BE2C (cell line): ENCODE results near the gene ANAPC5.

Experiments
- DNase-seq: peaks from one replicate; pipeline ENCODE4 v3.0.0-alpha.2; 2020
- H3K27me3 ChIP-seq: fragments of 250-450 bp; sonication (Bioruptor Pico); 2 replicates; pipeline ENCODE4 v1.5.1; 2020; ENCODE audit warnings: mild to moderate bottlenecking
- H3K36me3 ChIP-seq: fragments of 250-450 bp; sonication (Bioruptor Pico); 2 replicates; pipeline ENCODE4 v1.5.1; 2020; ENCODE audit warnings: mild to moderate bottlenecking
- H3K4me1 ChIP-seq: fragments of 250-450 bp; sonication (Bioruptor Pico); 2 replicates; pipeline ENCODE4 v1.5.1; 2020
- H3K4me3 ChIP-seq: 2 replicates; pipeline ENCODE4 v1.5.1; 2011; ENCODE audit warnings: low read depth, low read length
- H3K9me3 ChIP-seq: fragments of 250-450 bp; sonication (Bioruptor Pico); 2 replicates; pipeline ENCODE4 v1.5.1; 2020
- TF ChIP-seq, protein P1 (sequence below): IDR thresholded peaks from 2 replicates; pipeline ENCODE4 v1.5.1; 2012; ENCODE audit warnings: mild to moderate bottlenecking, low read depth, low read length

Gene ANAPC5

DNA sequence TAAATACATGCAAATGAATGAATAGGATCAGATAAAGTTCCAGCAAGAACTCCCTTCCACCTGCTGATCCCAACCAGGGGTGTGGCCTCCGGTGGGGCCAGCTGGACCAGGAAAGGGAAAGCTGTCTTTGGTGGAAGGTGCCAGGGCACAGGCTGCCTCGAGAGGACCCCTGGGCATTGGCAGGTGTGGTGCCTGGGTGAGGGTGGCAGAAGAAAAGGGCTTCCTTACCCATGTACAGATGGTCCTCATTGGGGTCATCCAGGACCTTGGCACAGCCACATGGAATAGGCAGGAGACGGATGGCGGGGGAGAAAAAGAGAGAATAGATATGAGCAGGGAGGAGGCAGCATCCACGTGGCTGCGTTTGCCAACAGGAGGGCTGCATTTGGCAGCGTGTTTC, 92.1 kb downstream of the ANAPC5 start:
- DNase-seq: no peak
- Histone ChIP-seq H3K4me1 (no peaks in the 10 kb centered on the region), H3K36me3 (peaks cover 29% of the 10 kb centered on the region), H3K9me3 (no peaks in the 10 kb centered on the region), H3K4me3 (no peak overlapping the region), H3K27me3 (no peaks in the 10 kb centered on the region)
- TF ChIP-seq, protein P1, sequence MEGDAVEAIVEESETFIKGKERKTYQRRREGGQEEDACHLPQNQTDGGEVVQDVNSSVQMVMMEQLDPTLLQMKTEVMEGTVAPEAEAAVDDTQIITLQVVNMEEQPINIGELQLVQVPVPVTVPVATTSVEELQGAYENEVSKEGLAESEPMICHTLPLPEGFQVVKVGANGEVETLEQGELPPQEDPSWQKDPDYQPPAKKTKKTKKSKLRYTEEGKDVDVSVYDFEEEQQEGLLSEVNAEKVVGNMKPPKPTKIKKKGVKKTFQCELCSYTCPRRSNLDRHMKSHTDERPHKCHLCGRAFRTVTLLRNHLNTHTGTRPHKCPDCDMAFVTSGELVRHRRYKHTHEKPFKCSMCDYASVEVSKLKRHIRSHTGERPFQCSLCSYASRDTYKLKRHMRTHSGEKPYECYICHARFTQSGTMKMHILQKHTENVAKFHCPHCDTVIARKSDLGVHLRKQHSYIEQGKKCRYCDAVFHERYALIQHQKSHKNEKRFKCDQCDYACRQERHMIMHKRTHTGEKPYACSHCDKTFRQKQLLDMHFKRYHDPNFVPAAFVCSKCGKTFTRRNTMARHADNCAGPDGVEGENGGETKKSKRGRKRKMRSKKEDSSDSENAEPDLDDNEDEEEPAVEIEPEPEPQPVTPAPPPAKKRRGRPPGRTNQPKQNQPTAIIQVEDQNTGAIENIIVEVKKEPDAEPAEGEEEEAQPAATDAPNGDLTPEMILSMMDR: no peak

DNA sequence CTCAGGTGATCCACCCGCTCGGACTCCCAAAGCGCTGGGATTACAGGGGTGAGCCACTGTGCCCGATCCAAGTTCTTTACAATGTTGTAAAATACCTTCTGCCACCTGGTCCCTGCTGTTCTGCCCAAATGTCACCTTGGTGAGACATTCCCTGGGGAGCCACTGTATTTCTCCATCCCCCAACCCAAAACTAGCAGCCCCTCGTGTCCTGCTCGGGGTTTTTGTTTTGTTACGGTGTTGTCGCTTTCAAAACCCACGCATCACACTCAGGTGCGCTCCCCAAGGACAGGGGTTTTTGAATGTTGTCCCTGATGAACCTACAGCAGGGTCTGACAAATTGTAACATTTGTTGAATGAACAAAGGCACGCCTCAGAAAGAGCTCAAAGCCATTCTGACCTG, 93.1 kb downstream of the ANAPC5 start:
- Histone ChIP-seq H3K27me3 (no peaks in the 10 kb centered on the region), H3K36me3 (peaks cover 33% of the 10 kb centered on the region), H3K4me3 (no peak overlapping the region), H3K4me1 (no peaks in the 10 kb centered on the region), H3K9me3 (no peaks in the 10 kb centered on the region)
- DNase-seq: no peak
- TF ChIP-seq, protein P1: no peak
